ENCODE data around the gene VIL1. TPM values are rescaled to one million over a fixed set of nuclear protein-coding genes. Genes with fewer than 3 reads are reported as not detected.

VIL1 gene
- total RNA-seq, 1 donor from 2014 or later, result not detected

DNA sequence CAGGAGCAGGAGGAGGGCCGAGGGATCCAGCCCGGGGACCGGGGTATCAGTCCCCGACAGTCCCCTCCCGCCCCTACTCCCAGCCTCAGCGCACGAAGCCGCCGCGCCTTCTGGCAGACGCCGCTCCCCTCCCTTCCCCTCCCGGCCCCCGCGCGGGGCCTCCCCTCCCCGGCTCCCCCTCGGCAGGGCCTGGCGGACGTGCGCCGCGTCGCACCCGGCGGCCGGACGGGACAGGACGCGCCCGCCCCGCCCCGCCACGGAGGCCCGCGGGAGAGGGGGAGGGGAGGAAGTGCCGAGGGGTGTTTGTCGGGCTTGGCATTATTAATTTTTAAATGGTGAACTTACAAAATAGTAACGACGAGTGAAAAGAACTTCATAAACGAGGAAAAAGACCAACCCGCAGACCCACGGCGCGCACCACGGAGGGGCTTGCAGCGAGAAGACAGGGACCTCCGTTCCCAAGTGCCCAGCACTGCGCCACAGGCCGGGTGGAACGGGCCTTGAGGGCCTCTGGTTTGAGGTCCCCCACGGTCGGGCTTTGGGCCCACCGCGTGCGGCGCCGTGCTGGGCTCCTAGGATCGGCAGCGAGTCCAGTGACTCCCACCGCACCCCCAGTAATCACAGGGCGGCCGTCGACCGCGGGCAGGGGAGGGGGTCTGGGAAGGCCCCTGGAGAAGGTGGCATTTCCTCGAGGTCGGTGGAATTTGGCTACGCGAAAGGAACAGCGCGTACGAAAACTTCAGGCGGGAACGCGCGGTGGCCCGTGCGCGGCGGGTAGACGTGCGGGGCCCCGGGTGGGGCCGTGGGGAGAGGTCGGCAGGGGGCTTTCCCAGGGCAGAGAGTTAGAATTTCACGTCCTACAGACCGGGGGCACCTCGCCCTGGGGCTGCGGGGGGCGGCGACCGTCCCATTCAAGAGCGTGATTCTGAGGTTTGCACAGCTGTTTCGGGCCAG lies 20.2 kb upstream of the VIL1 start:
- Mint-ChIP-seq H3K36me3 (ENCODE audit: low read depth) (no peaks in the 10 kb centered on the region), H3K27ac (ENCODE audit: unreplicated experiment) (no peak overlapping the region), H3K4me3 (peak overlapping the region; percentile 99), H3K9me3 (no peaks in the 10 kb centered on the region), H3K27me3 (ENCODE audit: low read depth) (peaks cover 36% of the 10 kb centered on the region), H3K4me1 (peaks cover 23% of the 10 kb centered on the region)
- no peak for DNase-seq (ENCODE audit: low read depth, low spot score)
- TF ChIP-seq, protein P1, sequence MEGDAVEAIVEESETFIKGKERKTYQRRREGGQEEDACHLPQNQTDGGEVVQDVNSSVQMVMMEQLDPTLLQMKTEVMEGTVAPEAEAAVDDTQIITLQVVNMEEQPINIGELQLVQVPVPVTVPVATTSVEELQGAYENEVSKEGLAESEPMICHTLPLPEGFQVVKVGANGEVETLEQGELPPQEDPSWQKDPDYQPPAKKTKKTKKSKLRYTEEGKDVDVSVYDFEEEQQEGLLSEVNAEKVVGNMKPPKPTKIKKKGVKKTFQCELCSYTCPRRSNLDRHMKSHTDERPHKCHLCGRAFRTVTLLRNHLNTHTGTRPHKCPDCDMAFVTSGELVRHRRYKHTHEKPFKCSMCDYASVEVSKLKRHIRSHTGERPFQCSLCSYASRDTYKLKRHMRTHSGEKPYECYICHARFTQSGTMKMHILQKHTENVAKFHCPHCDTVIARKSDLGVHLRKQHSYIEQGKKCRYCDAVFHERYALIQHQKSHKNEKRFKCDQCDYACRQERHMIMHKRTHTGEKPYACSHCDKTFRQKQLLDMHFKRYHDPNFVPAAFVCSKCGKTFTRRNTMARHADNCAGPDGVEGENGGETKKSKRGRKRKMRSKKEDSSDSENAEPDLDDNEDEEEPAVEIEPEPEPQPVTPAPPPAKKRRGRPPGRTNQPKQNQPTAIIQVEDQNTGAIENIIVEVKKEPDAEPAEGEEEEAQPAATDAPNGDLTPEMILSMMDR (conservative IDR thresholded peaks at IDR 0.05), result no peak

GRCh38 chr2:218399391-218400166 lies 19.3 kb upstream of the VIL1 start, which contains the start of gene CTDSP1:
TSS of gene CTDSP1 (plus strand) at chr2:218399868. CDS start at chr2:218400091, 223 bp downstream.
- Mint-ChIP-seq H3K4me3 (peak within 1 kb of the TSS; percentile 94), H3K36me3 (ENCODE audit: low read depth) (no peaks in the 10 kb centered on the region), H3K27ac (ENCODE audit: unreplicated experiment) (peak within 1 kb of the TSS; percentile 89), H3K27me3 (ENCODE audit: low read depth) (peaks cover 36% of the 10 kb centered on the region), H3K4me1 (peaks cover 28% of the 10 kb centered on the region), H3K9me3 (no peaks in the 10 kb centered on the region)
- peak; percentile 93 for DNase-seq (ENCODE audit: low read depth, low spot score)
- TF ChIP-seq, protein P1 (conservative IDR thresholded peaks at IDR 0.05), result no peak

- TF ChIP-seq, protein P1 (conservative IDR thresholded peaks at IDR 0.05), result no peak
- no peak for DNase-seq (ENCODE audit: low read depth, low spot score)
- peak overlapping the region; percentile 89 for H3K27ac Mint-ChIP-seq (ENCODE audit: unreplicated experiment)
- H3K4me1 Mint-ChIP-seq, result peaks cover 30% of the 10 kb centered on the region
- H3K4me3 Mint-ChIP-seq, result peak overlapping the region; percentile 94
- no peaks in the 10 kb centered on the region for H3K9me3 Mint-ChIP-seq
- H3K27me3 Mint-ChIP-seq (ENCODE audit: low read depth), result peaks cover 35% of the 10 kb centered on the region
- no peaks in the 10 kb centered on the region for H3K36me3 Mint-ChIP-seq (ENCODE audit: low read depth)
Observed at GRCh38 chr2:218400167-218400929, 18.6 kb upstream of the VIL1 start.

DNA sequence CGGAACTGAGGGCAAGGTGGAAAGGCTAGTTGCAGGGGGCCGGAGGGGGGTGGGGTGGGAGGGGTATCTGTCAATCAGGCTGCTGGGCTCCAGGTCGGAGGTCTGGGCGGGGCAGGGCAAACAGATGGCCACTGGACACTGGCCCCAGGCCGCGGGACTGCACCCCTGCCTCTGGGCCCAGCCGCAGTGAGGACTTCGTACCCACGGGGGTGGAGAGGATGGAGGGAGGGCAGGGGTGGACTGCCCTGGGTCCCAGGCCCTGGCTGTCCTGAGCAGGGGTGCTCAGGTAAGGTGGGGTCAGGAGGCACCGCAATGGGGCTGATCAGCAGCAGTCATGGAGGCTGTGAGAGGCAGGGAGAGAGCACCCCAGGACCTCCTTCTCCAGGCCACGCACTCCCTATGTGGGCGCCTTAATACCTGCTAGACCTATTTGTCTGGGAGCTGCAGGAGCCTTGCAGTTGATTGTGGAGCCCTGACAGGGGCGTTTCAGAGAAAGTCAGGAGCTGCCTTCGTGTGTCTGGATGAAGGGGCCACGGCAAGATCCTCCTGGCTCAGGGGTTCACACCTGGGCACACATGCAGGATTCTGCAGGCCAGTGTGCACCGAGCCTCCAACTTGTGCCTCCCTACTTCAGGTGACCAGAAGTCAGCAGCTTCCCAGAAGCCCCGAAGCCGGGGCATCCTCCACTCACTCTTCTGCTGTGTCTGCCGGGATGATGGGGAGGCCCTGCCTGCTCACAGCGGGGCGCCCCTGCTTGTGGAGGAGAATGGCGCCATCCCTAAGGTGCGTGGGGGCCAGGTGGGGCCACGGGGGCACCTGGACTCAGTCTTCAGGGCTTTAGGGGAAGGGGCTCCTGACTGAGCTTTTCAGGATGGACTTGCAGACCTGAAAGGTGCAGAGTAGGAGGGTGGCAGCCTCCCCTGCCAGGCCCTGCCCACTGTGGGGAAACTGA lies 17.7 kb upstream of the VIL1 start:
- no peaks in the 10 kb centered on the region for H3K9me3 Mint-ChIP-seq
- H3K36me3 Mint-ChIP-seq (ENCODE audit: low read depth), result no peaks in the 10 kb centered on the region
- DNase-seq (ENCODE audit: low read depth, low spot score), result no peak
- H3K4me1 Mint-ChIP-seq, result peaks cover 31% of the 10 kb centered on the region
- TF ChIP-seq, protein P1 (conservative IDR thresholded peaks at IDR 0.05), result no peak
- H3K4me3 Mint-ChIP-seq, result peak overlapping the region; percentile 79
- no peak overlapping the region for H3K27ac Mint-ChIP-seq (ENCODE audit: unreplicated experiment)
- peaks cover 30% of the 10 kb centered on the region for H3K27me3 Mint-ChIP-seq (ENCODE audit: low read depth)

Data from neural crest cell (in vitro differentiated cells).